A549 (cell line): ENCODE data around the gene ALG14. TPM values are rescaled to one million over a fixed set of nuclear protein-coding genes. Genes with fewer than 3 reads are reported as not detected.
"Not testable (repeated sequence)": the region's sequence is repeated elsewhere in the genome, so short reads cannot be mapped to it uniquely, and the experiment has no call there.

Experiments
- ATAC-seq, 2 experiments: fragments of 200-7000 bp in 1 of 2; fragments of >200 bp in 1 of 2; cut with Nextera tagmentation in 1 of 2; cut with Tn5 transposase in 1 of 2; 3 replicates each; pipeline versions ENCODE4 v1.8.0 to v1.9.1; 2018 to 2020; ENCODE audit warnings: mild to moderate bottlenecking in 1 of 2, moderate library complexity in 1 of 2
- CTCF ChIA-PET: fragments of 300-600 bp; sonication (Branson Sonifier 250); formaldehyde crosslinking; extraction: SDS; loops from one replicate; lab custom pipeline; 2021; ENCODE audit warnings: antibody characterized with exemption, inconsistent platforms; lab: Yijun Ruan, JAX
- POLR2A ChIA-PET: fragments of 350-600 bp; formaldehyde crosslinking; extraction: SDS; loops from one replicate; lab custom pipeline; 2021; ENCODE audit warnings: antibody characterized with exemption, inconsistent platforms; lab: Yijun Ruan, JAX
- DNase-seq, 2 experiments: peaks; one replicate each; pipeline versions ENCODE4 v3.0.0 to v3.0.0-alpha.2; 2011 to 2016; ENCODE audit warnings: low read depth in 1 of 2, low spot score in 1 of 2
- FAIRE-seq: peaks from 2 replicates; lab custom pipeline; 2011; peaks lifted over from hg19 to GRCh38; lab: Jason Lieb, UNC
- H3K27ac ChIP-seq, 2 experiments: fragments of >200 bp; sonication (Bioruptor Twin); formaldehyde crosslinking; 3 replicates each; pipeline ENCODE4 v1.5.1; 2016 to 2017
- H3K4me1 ChIP-seq: fragments of >200 bp; sonication (Bioruptor Twin); formaldehyde crosslinking; 3 replicates; pipeline ENCODE4 v1.6.1; 2016
- H3K4me2 ChIP-seq: fragments of >200 bp; sonication (Bioruptor Twin); formaldehyde crosslinking; 3 replicates; pipeline ENCODE4 v1.6.1; 2016
- H3K4me3 ChIP-seq: fragments of >200 bp; sonication (Bioruptor Twin); formaldehyde crosslinking; 3 replicates; pipeline ENCODE4 v1.5.1; 2016
- H3K9me3 ChIP-seq: fragments of >200 bp; sonication (Bioruptor Twin); formaldehyde crosslinking; 3 replicates; pipeline ENCODE4 v1.6.1; 2016
- CBX8 ChIP-seq: fragments of 200-600 bp; sonication (generic); IDR thresholded peaks from 2 replicates; pipeline ENCODE4 v1.6.1; 2016
- CEBPB ChIP-seq, 2 experiments: fragments of >200 bp in 1 of 2; sonication (Bioruptor Twin) in 1 of 2; formaldehyde crosslinking in 1 of 2; IDR thresholded peaks; 2 replicates each; pipeline ENCODE4 v1.6.1; 2012 to 2016
- CHD4 ChIP-seq: fragments of 200-600 bp; sonication (generic); IDR thresholded peaks from 2 replicates; pipeline ENCODE4 v1.6.1; 2016; ENCODE audit warnings: antibody characterized with exemption, mild to moderate bottlenecking, borderline replicate concordance
- EHMT2 ChIP-seq: fragments of 200-600 bp; sonication (generic); IDR thresholded peaks from 2 replicates; pipeline ENCODE4 v1.6.1; 2016; ENCODE audit warnings: antibody characterized with exemption, low read depth, mild to moderate bottlenecking, moderate library complexity
- EP300 ChIP-seq, 2 experiments: fragments of >200 bp; sonication (Bioruptor Twin); formaldehyde crosslinking; IDR thresholded peaks; 2 replicates in 1 of 2; 3 replicates in 1 of 2; pipeline ENCODE4 v1.6.1; 2016 to 2017
- FOSL2 ChIP-seq, 2 experiments: fragments of 450-650 bp in 1 of 2; fragments of >200 bp in 1 of 2; sonication (Bioruptor Twin) in 1 of 2; formaldehyde crosslinking; IDR thresholded peaks; 2 replicates each; pipeline versions ENCODE4 v1.5.0 to v1.6.1; 2016 to 2020; ENCODE audit warnings: mild to moderate bottlenecking in 1 of 2, moderate library complexity in 1 of 2
- HOXA7 ChIP-seq: fragments of 250-450 bp; sonication (Bioruptor Pico); IDR thresholded peaks from 2 replicates; pipeline ENCODE4 v1.5.0; 2020; ENCODE audit warnings: mild to moderate bottlenecking, moderate library complexity
- HOXB13 ChIP-seq: fragments of 250-450 bp; sonication (Bioruptor Pico); IDR thresholded peaks from 2 replicates; pipeline ENCODE4 v1.5.0; 2020; ENCODE audit warnings: low read depth, mild to moderate bottlenecking, moderate library complexity
- HOXB5 ChIP-seq: fragments of 250-450 bp; sonication (Bioruptor Pico); IDR thresholded peaks from 2 replicates; pipeline ENCODE4 v1.5.0; 2020; ENCODE audit warnings: mild to moderate bottlenecking, moderate library complexity
- JUN ChIP-seq, 2 experiments: fragments of >200 bp; sonication (Bioruptor Twin); formaldehyde crosslinking; IDR thresholded peaks; 2 replicates in 1 of 2; 3 replicates in 1 of 2; pipeline ENCODE4 v1.6.1; 2016 to 2017
- JUNB ChIP-seq: fragments of >200 bp; sonication (Bioruptor Twin); formaldehyde crosslinking; IDR thresholded peaks from 2 replicates; pipeline ENCODE4 v1.6.1; 2016
- MAFK ChIP-seq: fragments of 450-650 bp; IDR thresholded peaks from 2 replicates; pipeline ENCODE4 v1.6.1; 2014; ENCODE audit not compliant: partially characterized antibody
- MYC ChIP-seq: IDR thresholded peaks from 2 replicates; pipeline ENCODE4 v1.6.1; 2012; ENCODE audit warnings: mild to moderate bottlenecking, inconsistent platforms, low read length, improper control_type of control experiment, borderline replicate concordance
- NR3C1 ChIP-seq: fragments of >200 bp; sonication (Bioruptor Twin); formaldehyde crosslinking; IDR thresholded peaks from 3 replicates; pipeline ENCODE4 v1.6.1; 2017
- PHF8 ChIP-seq: fragments of 200-600 bp; sonication (generic); IDR thresholded peaks from 2 replicates; pipeline ENCODE4 v1.6.1; 2016; ENCODE audit warnings: low read depth, mild to moderate bottlenecking, antibody characterized with exemption, moderate library complexity, borderline replicate concordance
- POLR2AphosphoS2 ChIP-seq: conservative IDR thresholded peaks from 2 replicates; pipeline ENCODE4 v1.6.1; 2012; ENCODE audit warnings: low read length, improper control_type of control experiment, inconsistent platforms
- RFX5 ChIP-seq: fragments of 450-650 bp; IDR thresholded peaks from 2 replicates; pipeline ENCODE4 v1.7.1; 2014; ENCODE audit warnings: antibody characterized with exemption, mild to moderate bottlenecking, moderate library complexity
- SMC3 ChIP-seq: fragments of >200 bp; sonication (Bioruptor Twin); formaldehyde crosslinking; IDR thresholded peaks from 3 replicates; pipeline ENCODE4 v1.6.1; 2018; ENCODE audit warnings: inconsistent platforms
- ZFP36 ChIP-seq: fragments of 450-650 bp; IDR thresholded peaks from 2 replicates; pipeline ENCODE4 v1.6.1; 2014; ENCODE audit warnings: borderline replicate concordance; ENCODE audit not compliant: partially characterized antibody
- ZSCAN20 ChIP-seq: fragments of 250-450 bp; sonication (Bioruptor Pico); IDR thresholded peaks from 2 replicates; pipeline ENCODE4 v1.8.0; 2022; ENCODE audit warnings: mild to moderate bottlenecking, moderate library complexity
- WGBS: methylation state at CpG from one replicate; pipeline ENCODE4 v1.1.6; 2017; ENCODE audit errors: missing lambda C conversion rate; 5-methylcytosine and 5-hydroxymethylcytosine counted together
- polyA plus RNA-seq, 4 experiments: library from polyadenylated mRNA; depleted of rRNA in 3 of 4; stranded (reverse); fragments of >200 nt; fragmentation: RNase III in 1 of 4; extraction: RNeasy Plus Mini Kit Qiagen cat#74134 plus additional on column Dnase treatment in 1 of 4; gene quantifications; 2 replicates in 3 of 4; 3 replicates in 1 of 4; pipeline ENCODE4 v1.2.3, GENCODE V29; 2011 to 2017
- TF ChIP-seq, protein P1 (sequence below): fragments of >200 bp; sonication (Bioruptor Twin); formaldehyde crosslinking; IDR thresholded peaks from 3 replicates; pipeline ENCODE4 v1.5.1; 2016
- TF ChIP-seq, protein P2 (sequence below): fragments of >200 bp; sonication (Bioruptor Twin); formaldehyde crosslinking; IDR thresholded peaks from 3 replicates; pipeline ENCODE4 v1.6.1; 2016

The ALG14 gene
- polyA plus RNA-seq, 2 of the 4 experiments (the other 2 are of a cell fraction), result 5.0 to 5.4 TPM

DNA sequence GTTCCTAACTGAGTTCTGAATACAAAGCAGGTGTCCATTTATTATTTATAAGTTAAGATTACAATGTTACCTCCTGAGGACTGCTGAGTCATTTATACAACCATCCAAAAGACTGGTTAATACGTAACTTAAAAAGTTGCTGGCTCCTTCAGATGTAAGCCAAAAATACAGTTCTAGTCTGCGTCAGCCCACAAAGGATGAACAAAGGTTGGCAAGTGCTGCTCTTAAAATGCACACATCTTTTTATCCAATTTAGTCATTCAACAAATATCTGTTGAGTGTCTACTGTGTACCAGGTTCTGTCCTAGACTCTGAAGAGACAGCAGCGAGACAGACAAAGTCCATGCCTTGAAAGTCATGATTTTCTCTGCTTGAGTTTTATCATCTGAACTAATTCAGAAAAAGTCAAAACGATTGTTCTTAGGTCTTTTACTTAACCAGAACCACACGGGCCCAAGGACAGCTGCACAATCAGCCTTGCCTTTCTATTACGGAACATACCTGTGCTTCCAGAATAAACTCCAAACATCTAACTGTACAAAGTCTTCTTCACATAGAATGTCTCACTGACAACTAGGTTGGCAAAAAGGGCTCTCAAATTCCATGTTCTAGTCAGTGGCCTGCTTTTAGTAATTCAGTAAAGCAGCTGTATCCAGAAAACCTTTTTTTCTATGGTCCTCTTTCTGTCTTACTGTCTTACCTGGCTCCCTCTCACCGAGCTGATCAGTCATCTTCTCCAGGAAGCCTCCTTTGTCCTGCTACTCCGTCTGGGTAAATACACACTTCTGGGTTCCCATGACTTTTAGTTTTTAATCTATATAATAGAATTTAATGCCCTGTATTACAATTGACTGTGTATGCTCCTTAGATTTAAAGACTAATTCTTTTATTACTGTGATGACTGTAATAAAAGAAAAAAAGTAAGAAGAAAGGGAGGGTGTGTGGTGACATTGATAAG is 130.3 kb downstream of the ALG14 start (continued):
- TF ChIP-seq, protein P1, sequence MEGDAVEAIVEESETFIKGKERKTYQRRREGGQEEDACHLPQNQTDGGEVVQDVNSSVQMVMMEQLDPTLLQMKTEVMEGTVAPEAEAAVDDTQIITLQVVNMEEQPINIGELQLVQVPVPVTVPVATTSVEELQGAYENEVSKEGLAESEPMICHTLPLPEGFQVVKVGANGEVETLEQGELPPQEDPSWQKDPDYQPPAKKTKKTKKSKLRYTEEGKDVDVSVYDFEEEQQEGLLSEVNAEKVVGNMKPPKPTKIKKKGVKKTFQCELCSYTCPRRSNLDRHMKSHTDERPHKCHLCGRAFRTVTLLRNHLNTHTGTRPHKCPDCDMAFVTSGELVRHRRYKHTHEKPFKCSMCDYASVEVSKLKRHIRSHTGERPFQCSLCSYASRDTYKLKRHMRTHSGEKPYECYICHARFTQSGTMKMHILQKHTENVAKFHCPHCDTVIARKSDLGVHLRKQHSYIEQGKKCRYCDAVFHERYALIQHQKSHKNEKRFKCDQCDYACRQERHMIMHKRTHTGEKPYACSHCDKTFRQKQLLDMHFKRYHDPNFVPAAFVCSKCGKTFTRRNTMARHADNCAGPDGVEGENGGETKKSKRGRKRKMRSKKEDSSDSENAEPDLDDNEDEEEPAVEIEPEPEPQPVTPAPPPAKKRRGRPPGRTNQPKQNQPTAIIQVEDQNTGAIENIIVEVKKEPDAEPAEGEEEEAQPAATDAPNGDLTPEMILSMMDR, result no peak
- TF ChIP-seq MYC (no peak), POLR2AphosphoS2 (no peak), CEBPB (IDR thresholded peaks at IDR 0.05) (peak in 1 of 2 experiments; percentile 14; a peak in 1 of 4 replicates), FOSL2 (IDR thresholded peaks at IDR 0.05) (peak; percentile 51), FOSL2 (CRISPR knock-in tag; IDR thresholded peaks at IDR 0.05) (peak; percentile 62), ZFP36 (no peak), ZSCAN20 (CRISPR knock-in tag) (no peak)

DNA sequence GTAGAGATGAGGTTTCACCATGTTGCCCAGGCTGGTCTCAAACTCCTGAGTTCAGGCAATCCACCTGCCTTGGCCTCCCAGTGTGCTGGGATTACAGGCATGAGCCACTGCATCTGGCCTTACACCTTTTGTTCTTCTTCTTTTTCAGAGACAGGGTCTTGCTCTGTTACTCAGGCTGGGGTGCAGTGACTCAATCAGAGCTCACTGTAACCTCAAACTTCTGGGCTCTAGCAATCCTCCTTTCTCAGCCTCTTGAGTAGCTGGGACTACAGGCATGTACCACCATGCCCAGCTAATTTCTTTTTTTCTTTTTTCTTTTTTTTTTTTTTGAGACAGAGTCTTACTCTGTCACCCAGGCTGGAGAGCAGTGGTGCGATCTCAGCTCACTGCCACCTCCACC is 131.3 kb downstream of the ALG14 start:
- Histone ChIP-seq H3K4me2 (peak overlapping the region; percentile 58), H3K27ac (peak overlapping the region; percentile 79 to 87), H3K4me1 (peaks cover 63% of the 10 kb centered on the region)
- ATAC-seq, result peak in 1 of 2 experiments; percentile 38; a peak in 3 of 6 replicates
- POLR2A ChIA-PET, result interaction anchor here (1.4 kb wide), 1 partner anchor 15 kb away, joined by 3 read pairs; the partner anchor contains the start of gene CNN3
- H3K9me3 ChIP-seq, H3K4me3 ChIP-seq, FAIRE-seq, DNase-seq: not testable (repeated sequence)
- WGBS, result 100% methylated on average over 1 of the region's 1 CpG
- CTCF ChIA-PET, result interaction anchor here (0.6 to 2.7 kb wide), 3 partner anchors 37 to 100 kb away, joined by 4 to 8 read pairs (median 4); no protein-coding TSS in a partner anchor

DNA sequence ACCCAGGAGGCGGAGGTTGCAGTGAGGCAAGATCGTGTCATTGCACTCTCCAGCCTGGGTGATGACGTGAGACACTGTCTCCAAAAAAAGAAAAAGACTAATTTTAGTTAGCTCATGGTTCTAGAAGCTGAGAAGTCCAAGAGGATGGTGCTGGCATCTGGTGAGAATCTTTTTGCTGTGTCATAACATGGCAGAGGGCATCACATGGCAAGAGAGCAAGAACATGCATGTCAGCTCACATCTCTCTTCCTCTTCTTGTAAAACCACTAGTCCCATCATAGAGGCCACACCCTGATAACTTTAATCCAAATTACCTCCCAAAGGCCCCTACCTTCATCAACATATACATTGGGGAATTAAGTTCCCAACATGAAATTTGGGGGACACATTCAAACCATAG is 132.0 kb downstream of the ALG14 start:
- ChIA-PET POLR2A (interaction anchor here (1.4 kb wide), 1 partner anchor 14 kb away, joined by 3 read pairs; the partner anchor contains the start of gene CNN3), CTCF (interaction anchor here (1.2 to 2.7 kb wide), 2 partner anchors 86 to 101 kb away, joined by 5 to 8 read pairs; no protein-coding TSS in a partner anchor)
- FAIRE-seq (no peak), DNase-seq (no peak), ATAC-seq (no peak)
- Histone ChIP-seq H3K4me1 (peaks cover 71% of the 10 kb centered on the region), H3K4me2 (no peak overlapping the region), H3K4me3 (no peak overlapping the region), H3K27ac (peak overlapping the region; percentile 79 to 87), H3K9me3 (peaks cover 3% of the 10 kb centered on the region; the same call in 1 of the 3 replicates)
- TF ChIP-seq RFX5, result no peak
- no peak for TF ChIP-seq HOXA7 (CRISPR knock-in tag)
- TF ChIP-seq EP300 (IDR thresholded peaks at IDR 0.05), result no peak
- TF ChIP-seq PHF8, result no peak
- TF ChIP-seq SMC3, result no peak
- TF ChIP-seq, protein P2, sequence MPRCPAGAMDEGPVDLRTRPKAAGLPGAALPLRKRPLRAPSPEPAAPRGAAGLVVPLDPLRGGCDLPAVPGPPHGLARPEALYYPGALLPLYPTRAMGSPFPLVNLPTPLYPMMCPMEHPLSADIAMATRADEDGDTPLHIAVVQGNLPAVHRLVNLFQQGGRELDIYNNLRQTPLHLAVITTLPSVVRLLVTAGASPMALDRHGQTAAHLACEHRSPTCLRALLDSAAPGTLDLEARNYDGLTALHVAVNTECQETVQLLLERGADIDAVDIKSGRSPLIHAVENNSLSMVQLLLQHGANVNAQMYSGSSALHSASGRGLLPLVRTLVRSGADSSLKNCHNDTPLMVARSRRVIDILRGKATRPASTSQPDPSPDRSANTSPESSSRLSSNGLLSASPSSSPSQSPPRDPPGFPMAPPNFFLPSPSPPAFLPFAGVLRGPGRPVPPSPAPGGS, result no peak
- TF ChIP-seq MYC, result no peak
- no peak for TF ChIP-seq ZFP36
- TF ChIP-seq ZSCAN20 (CRISPR knock-in tag), result no peak
- TF ChIP-seq NR3C1, result no peak
- TF ChIP-seq JUNB, result no peak
- no peak for TF ChIP-seq HOXB5 (CRISPR knock-in tag)
- TF ChIP-seq HOXB13 (CRISPR knock-in tag), result no peak
- TF ChIP-seq MAFK, result no peak
- no peak for TF ChIP-seq CHD4
- no peak for TF ChIP-seq JUN (IDR thresholded peaks at IDR 0.05)
- no peak for TF ChIP-seq CBX8
- TF ChIP-seq EHMT2, result no peak
- WGBS, result 96% methylated on average over 3 of the region's 3 CpGs
